Loucy (cell line): ENCODE results near the gene SEMA3D.

Source experiments
- H2AFZ ChIP-seq: fragments of 200-600 bp; sonication (generic); 2 replicates; pipeline ENCODE4 v1.6.0; 2016; ENCODE audit warnings: antibody characterized with exemption, mild to moderate bottlenecking, low read length, moderate library complexity
- H3F3A ChIP-seq: fragments of 200-600 bp; 2 replicates; pipeline ENCODE4 v1.6.0; 2016; ENCODE audit warnings: antibody characterized with exemption, low read depth, mild to moderate bottlenecking
- H3K27me3 ChIP-seq: fragments of 200-600 bp; sonication (generic); 2 replicates; pipeline ENCODE4 v1.6.1; 2014; ENCODE audit warnings: low read length, mild to moderate bottlenecking; ENCODE audit not compliant: insufficient read depth, poor library complexity, severe bottlenecking
- H3K36me3 ChIP-seq: fragments of 200-600 bp; sonication (generic); 2 replicates; pipeline ENCODE4 v1.6.1; 2016; ENCODE audit warnings: low read length; ENCODE audit not compliant: insufficient read depth
- H3K4me1 ChIP-seq: fragments of 200-600 bp; sonication (generic); 2 replicates; pipeline ENCODE4 v1.5.1; 2014; ENCODE audit warnings: low read length, mild to moderate bottlenecking; ENCODE audit not compliant: insufficient read depth, poor library complexity, severe bottlenecking
- H3K4me2 ChIP-seq: fragments of 200-600 bp; sonication (generic); 2 replicates; pipeline ENCODE4 v1.6.0; 2014; ENCODE audit warnings: antibody characterized with exemption, low read length, low read depth, mild to moderate bottlenecking; ENCODE audit not compliant: poor library complexity, severe bottlenecking
- H3K4me3 ChIP-seq: fragments of 200-600 bp; sonication (generic); 2 replicates; pipeline ENCODE4 v1.5.1; 2014; ENCODE audit warnings: low read length, mild to moderate bottlenecking, mixed read lengths; ENCODE audit not compliant: poor library complexity, severe bottlenecking
- H3K79me2 ChIP-seq: fragments of 200-600 bp; sonication (generic); 2 replicates; pipeline ENCODE4 v1.6.1; 2014; ENCODE audit warnings: low read length; ENCODE audit not compliant: insufficient read depth
- H3K9ac ChIP-seq: fragments of 200-600 bp; sonication (generic); 2 replicates; pipeline ENCODE4 v1.6.0; 2014; ENCODE audit warnings: mild to moderate bottlenecking, low read depth, low read length, moderate library complexity; ENCODE audit not compliant: poor library complexity, severe bottlenecking
- H3K9me2 ChIP-seq: fragments of 200-600 bp; sonication (generic); replicated peaks from 2 replicates; pipeline ENCODE4 v1.6.1; 2016; ENCODE audit warnings: low read depth, low read length, mixed read lengths
- H3K9me3 ChIP-seq: fragments of 200-600 bp; sonication (generic); 2 replicates; pipeline ENCODE4 v1.6.1; 2014; ENCODE audit warnings: mild to moderate bottlenecking, antibody characterized with exemption, low read length, low read depth; ENCODE audit not compliant: insufficient read depth
- H4K20me1 ChIP-seq: fragments of 200-600 bp; sonication (generic); 2 replicates; pipeline ENCODE4 v1.6.0; 2014; ENCODE audit warnings: antibody characterized with exemption, low read length, mild to moderate bottlenecking; ENCODE audit not compliant: insufficient read depth, poor library complexity, severe bottlenecking
- EZH2phosphoT487 ChIP-seq: fragments of 200-600 bp; IDR thresholded peaks from 2 replicates; pipeline ENCODE4 v1.6.1; 2018; ENCODE audit warnings: antibody characterized with exemption, mild to moderate bottlenecking, moderate library complexity, borderline replicate concordance
- TF ChIP-seq, protein P1 (sequence below): fragments of 200-600 bp; sonication (generic); conservative IDR thresholded peaks from 2 replicates; pipeline ENCODE4 v1.5.1; 2014; ENCODE audit warnings: mild to moderate bottlenecking, antibody characterized with exemption, low read length

SEMA3D gene

DNA sequence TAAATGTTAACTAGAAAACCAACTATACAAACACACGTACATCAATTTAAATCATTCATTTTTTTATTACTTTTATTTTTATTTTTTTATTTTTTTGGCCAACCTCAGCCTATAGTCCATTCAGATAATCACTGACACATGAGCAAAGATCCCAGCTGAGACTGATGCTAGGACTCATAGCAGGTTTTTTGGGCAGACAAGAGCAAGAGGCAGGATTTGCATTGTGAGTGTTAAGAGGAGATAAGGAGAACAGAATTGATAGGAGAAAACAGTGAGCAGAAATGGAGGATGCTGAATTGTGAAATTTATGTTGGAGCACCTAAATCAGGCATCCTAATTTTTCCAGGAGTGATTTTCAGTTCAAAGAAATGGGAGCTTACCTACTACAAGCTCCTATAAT, 240.3 kb downstream of the SEMA3D start:
- H3K9me2 ChIP-seq: no peaks in the 10 kb centered on the region
- no peak overlapping the region for H3K4me2 ChIP-seq
- no peak overlapping the region for H3K9ac ChIP-seq
- H2AFZ ChIP-seq: no peak overlapping the region
- TF ChIP-seq, protein P1, sequence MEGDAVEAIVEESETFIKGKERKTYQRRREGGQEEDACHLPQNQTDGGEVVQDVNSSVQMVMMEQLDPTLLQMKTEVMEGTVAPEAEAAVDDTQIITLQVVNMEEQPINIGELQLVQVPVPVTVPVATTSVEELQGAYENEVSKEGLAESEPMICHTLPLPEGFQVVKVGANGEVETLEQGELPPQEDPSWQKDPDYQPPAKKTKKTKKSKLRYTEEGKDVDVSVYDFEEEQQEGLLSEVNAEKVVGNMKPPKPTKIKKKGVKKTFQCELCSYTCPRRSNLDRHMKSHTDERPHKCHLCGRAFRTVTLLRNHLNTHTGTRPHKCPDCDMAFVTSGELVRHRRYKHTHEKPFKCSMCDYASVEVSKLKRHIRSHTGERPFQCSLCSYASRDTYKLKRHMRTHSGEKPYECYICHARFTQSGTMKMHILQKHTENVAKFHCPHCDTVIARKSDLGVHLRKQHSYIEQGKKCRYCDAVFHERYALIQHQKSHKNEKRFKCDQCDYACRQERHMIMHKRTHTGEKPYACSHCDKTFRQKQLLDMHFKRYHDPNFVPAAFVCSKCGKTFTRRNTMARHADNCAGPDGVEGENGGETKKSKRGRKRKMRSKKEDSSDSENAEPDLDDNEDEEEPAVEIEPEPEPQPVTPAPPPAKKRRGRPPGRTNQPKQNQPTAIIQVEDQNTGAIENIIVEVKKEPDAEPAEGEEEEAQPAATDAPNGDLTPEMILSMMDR: no peak
- TF ChIP-seq EZH2phosphoT487: no peak
- H3K4me3 ChIP-seq: no peak overlapping the region
- no peaks in the 10 kb centered on the region for H3F3A ChIP-seq
- H3K4me1 ChIP-seq: no peaks in the 10 kb centered on the region
- H3K79me2 ChIP-seq: no peaks in the 10 kb centered on the region
- no peaks in the 10 kb centered on the region for H3K27me3 ChIP-seq
- H3K9me3 ChIP-seq: no peaks in the 10 kb centered on the region
- no peaks in the 10 kb centered on the region for H3K36me3 ChIP-seq
- H4K20me1 ChIP-seq: no peaks in the 10 kb centered on the region
